HUDEP-2 (cell line): ENCODE results near the gene UBN1.
A peak's percentile ranks its signal among the peaks of the same experiment; 100 is the strongest.

Source experiments
- DNase-seq, 76 experiments: peaks; one replicate each; lab custom pipeline; 2025; ENCODE audit not compliant: unreplicated experiment in 76 of 76; lab: John Stamatoyannopoulos, UW

Gene UBN1, protein sequence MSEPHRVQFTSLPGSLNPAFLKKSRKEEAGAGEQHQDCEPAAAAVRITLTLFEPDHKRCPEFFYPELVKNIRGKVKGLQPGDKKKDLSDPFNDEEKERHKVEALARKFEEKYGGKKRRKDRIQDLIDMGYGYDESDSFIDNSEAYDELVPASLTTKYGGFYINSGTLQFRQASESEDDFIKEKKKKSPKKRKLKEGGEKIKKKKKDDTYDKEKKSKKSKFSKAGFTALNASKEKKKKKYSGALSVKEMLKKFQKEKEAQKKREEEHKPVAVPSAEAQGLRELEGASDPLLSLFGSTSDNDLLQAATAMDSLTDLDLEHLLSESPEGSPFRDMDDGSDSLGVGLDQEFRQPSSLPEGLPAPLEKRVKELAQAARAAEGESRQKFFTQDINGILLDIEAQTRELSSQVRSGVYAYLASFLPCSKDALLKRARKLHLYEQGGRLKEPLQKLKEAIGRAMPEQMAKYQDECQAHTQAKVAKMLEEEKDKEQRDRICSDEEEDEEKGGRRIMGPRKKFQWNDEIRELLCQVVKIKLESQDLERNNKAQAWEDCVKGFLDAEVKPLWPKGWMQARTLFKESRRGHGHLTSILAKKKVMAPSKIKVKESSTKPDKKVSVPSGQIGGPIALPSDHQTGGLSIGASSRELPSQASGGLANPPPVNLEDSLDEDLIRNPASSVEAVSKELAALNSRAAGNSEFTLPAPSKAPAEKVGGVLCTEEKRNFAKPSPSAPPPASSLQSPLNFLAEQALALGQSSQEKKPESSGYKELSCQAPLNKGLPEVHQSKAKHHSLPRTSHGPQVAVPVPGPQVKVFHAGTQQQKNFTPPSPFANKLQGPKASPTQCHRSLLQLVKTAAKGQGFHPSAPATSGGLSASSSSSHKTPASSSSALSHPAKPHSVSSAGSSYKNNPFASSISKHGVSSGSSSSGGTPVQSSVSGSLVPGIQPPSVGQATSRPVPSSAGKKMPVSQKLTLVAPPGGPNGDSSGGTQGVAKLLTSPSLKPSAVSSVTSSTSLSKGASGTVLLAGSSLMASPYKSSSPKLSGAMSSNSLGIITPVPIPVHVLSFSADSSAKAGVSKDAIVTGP (N-terminal part only)

GRCh38 chr16:4846901-4847773 lies at the start of gene UBN1, which contains the start of gene GLYR1:
TSS of gene UBN1 (plus strand) at chr16:4847481. CDS start at chr16:4852918, 5,437 bp downstream.
TSS of gene GLYR1 (minus strand) at chr16:4847288. CDS start at chr16:4847265, 23 bp downstream.
- peak in 75 of 76 experiments; percentile 38 to 99 (median 95) for DNase-seq

GRCh38 chr16:4797805-4798252 lies 49.5 kb upstream of the UBN1 start:
- no peak for DNase-seq

DNA sequence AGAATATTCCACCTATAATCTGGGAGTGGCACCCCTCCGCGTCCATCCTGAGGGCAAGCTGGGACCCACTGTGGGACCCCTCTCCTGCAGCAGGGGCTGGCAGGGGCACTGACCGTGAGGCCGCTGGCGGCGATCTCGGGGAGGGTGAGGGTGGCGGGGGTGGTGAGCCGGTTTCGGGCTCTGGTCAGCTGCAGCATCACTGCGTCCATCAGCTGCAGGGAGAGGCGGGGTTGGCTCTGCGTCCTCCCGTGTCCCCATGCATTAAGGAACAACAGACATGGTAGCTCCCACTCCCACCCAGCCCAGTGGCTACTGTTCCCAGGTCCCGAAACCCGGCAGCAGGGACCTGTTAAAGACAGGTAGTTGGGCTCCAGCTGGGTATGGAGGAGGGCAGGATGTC lies 48.8 kb upstream of the UBN1 start:
- no peak for DNase-seq

DNA sequence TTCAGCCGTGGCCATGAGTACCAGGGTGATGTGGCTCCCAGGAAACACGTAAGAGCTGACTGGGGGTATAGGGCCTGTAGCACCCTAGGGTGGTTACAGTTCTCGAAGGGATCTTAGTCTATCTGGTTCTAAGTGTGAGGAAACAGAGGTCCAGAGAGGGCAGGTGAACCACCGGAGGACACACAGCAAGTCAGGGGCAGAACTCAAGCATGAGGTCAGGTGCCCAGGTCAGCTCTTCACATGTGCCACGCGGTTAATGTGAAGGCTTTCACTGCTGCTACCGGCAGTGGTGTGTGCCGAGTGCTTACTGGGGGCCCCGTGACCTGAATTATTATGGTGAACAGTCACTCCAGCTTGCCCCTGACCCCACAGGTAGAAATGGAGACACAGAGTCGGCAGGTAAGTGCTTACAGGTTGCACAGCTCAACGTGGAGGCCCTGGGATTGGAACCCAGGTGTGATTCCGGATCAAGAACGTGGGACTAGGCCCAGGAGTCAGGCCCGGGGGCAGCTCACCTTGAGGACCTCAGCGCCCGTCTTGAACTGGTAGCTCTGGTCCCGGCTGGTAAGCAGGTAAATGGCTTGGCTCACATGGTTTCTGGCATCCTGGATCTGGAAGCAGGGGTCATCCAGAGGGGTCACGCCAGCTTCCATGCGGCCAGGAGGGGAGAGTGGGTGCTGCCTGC lies 48.0 kb upstream of the UBN1 start:
- no peak for DNase-seq

GRCh38 chr16:4800290-4801041 lies 46.8 kb upstream of the UBN1 start:
- DNase-seq, result peak in 45 of 76 experiments; percentile 2 to 66 (median 34)

- DNase-seq, result no peak
Measured at GRCh38 chr16:4801051-4801961, 46.0 kb upstream of the UBN1 start.

DNA sequence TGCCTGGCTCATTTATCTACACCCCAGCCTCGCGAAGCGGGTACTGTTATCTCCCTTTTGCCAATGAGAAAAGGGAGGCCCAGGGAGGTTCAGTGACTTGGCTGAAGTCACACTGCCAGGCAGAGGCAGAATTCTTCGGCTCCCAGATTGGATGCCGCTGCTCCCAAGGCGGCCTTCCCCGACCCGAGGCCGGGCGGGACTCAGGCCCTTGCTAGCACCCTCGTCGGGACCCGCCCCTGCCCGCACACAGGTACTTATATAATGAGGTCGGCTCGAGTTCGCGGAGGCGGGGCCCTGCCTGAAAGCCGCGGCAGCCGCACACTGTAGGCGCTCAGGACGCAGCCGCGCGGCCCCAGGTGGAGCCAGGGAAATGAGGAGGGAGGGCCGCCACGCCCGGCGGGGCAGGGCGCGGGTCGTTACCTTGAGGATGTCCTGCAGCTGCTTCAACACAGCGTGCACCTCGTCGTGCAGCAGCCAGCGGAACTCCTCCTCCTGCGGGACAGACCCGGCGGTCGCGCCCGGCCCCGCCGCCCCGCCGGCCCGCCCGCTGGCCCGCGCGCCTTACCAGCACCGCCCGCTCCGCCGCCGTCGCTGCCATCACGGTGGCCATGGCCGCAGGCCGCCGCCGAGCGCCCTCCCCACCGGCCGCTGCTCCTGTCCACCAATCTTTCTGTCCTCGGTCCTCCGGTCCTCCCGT lies 45.2 kb upstream of the UBN1 start, which contains the start of gene ROGDI:
Gene ROGDI (minus strand): TSS at position 672 of the 697 bp plus-strand sequence. CDS start 62 bp downstream, at position 610.
- peak in 72 of 76 experiments; percentile 37 to 86 (median 69) for DNase-seq

DNA sequence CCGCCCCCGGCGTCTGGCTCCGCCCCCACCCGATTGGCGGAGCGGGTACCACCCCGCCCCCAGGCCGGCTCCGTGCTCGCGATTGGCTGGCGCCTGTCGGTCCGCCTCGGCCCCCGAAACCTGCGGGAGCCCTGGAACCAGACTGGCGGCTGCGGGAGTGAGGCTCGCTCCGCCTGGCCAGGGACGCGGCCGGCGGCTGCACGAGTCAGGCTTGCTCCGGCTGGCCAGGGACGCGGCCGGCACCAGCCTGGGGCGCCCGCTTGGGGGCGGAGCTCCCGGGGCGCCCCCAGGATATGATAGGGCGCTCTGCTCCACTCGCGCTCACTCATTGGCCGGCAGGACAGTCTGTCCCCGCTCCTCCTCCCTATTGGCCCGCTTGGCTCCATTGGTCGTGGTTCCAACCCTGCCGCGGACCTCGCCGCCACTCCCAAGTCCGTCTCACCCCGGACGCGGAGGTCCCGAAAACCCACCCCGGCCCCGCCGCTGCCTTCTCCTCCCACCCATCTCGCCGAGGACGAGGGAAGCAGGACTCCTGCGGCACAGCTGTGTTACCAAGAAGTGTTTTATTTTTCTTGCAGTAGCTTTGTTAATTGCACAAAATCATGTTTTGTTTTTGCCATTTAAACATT lies 44.5 kb upstream of the UBN1 start:
- DNase-seq, result peak in 75 of 76 experiments; percentile 46 to 95 (median 85)

- peak in 2 of 76 experiments; percentile 11 to 18 for DNase-seq
Measured at GRCh38 chr16:4803401-4803844, 43.9 kb upstream of the UBN1 start.

- DNase-seq, result peak in 1 of 76 experiments; percentile 15
Measured at GRCh38 chr16:4803898-4804762, 43.2 kb upstream of the UBN1 start.

DNA sequence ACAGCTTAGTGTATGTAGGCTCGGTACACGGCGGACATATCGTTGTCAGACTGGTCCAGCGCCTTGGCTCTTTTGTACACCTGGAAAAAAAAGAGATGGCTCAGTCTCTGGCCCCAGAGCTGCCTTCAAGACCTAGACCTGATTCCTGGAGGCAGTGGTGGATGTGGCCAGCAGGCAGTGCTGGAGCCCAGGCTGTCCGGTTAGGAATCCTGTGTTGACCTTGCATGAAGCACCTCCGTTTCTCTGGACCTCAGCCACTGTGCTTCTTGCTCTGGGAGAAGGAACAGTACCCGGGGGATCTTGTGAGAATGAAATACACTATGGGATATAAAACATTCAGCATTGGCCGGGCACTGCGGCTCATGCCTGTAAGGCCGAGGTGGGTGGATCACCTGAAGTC lies 42.0 kb upstream of the UBN1 start:
- no peak for DNase-seq

- DNase-seq, result no peak
Measured at GRCh38 chr16:4806280-4806679, 41.0 kb upstream of the UBN1 start.

DNA sequence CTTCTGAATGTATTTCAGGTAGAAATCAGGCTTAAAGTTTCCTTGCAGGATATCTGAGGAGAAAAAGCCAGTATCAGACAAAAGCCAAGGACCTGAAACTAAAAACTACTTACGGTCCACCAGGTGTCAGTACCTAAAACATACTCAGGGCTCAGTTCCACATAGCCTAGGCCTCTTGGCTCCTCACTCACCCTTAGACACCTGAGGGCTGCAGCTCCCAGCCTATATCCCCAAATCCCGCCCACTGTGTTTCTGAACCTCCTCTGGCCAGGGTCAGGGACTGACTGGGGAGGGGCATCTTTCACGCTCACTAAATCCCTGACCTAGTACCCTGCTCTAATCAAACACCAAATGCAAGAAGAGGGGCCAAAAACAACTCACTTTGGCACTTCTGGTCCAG lies 36.0 kb upstream of the UBN1 start:
- no peak for DNase-seq

GRCh38 chr16:4811773-4812172 lies 35.5 kb upstream of the UBN1 start:
- no peak for DNase-seq

- DNase-seq, result no peak
Measured at GRCh38 chr16:4813251-4814003, 33.9 kb upstream of the UBN1 start.
